HG02759 (cell line): Measurements from ENCODE around the gene CPNE5.
A peak's percentile ranks its signal among the peaks of the same experiment; 100 is the strongest.
"Not testable (repeated sequence)": the region's sequence is repeated elsewhere in the genome, so short reads cannot be mapped to it uniquely, and the experiment has no call there.

Experiments
- ATAC-seq: cut with Tn5 transposase; IDR thresholded peaks from one replicate; pipeline ENCODE4 v1.9.1; 2021; ENCODE audit warnings: mild to moderate bottlenecking, moderate library complexity; ENCODE audit not compliant: unreplicated experiment

CPNE5 gene

GRCh38 chr6:36704961-36705577 is 134.2 kb downstream of the CPNE5 start:
- not testable (repeated sequence) for ATAC-seq

GRCh38 chr6:36703982-36704381 is 135.3 kb downstream of the CPNE5 start:
- no peak for ATAC-seq

- ATAC-seq, result no peak
Observed at GRCh38 chr6:36703081-36703606, 136.1 kb downstream of the CPNE5 start.

- ATAC-seq, result no peak
Observed at GRCh38 chr6:36702656-36703055, 136.6 kb downstream of the CPNE5 start.

- ATAC-seq, result no peak
Observed at GRCh38 chr6:36701401-36701991, 137.7 kb downstream of the CPNE5 start.

- ATAC-seq, result no peak
Observed at GRCh38 chr6:36700831-36701230, 138.4 kb downstream of the CPNE5 start.

- ATAC-seq, result no peak
Observed at GRCh38 chr6:36700071-36700812, 139.0 kb downstream of the CPNE5 start.

GRCh38 chr6:36699348-36699747 is 139.9 kb downstream of the CPNE5 start:
- ATAC-seq, result no peak

GRCh38 chr6:36698871-36699271 is 140.4 kb downstream of the CPNE5 start:
- ATAC-seq, result no peak

GRCh38 chr6:36698196-36698595 is 141.0 kb downstream of the CPNE5 start:
- ATAC-seq, result no peak

- no peak for ATAC-seq
Observed at GRCh38 chr6:36697481-36697903, 141.8 kb downstream of the CPNE5 start, which contains the start of gene RAB44. TSS of gene RAB44 (plus strand) at chr6:36697826. CDS start at chr6:36704236, 6,410 bp downstream.

- ATAC-seq, result no peak
Observed at GRCh38 chr6:36695414-36695813, 143.8 kb downstream of the CPNE5 start.

- no peak for ATAC-seq
Observed at GRCh38 chr6:36694616-36695015, 144.6 kb downstream of the CPNE5 start.

GRCh38 chr6:36692861-36693702 is 146.2 kb downstream of the CPNE5 start:
- no peak for ATAC-seq

- ATAC-seq, result peak; percentile 72
Observed at GRCh38 chr6:36692220-36692619, 147.0 kb downstream of the CPNE5 start.

- ATAC-seq, result no peak
Observed at GRCh38 chr6:36691612-36692011, 147.6 kb downstream of the CPNE5 start.

- ATAC-seq, result no peak
Observed at GRCh38 chr6:36691011-36691410, 148.2 kb downstream of the CPNE5 start.
